Adrenal gland (tissue), 5 donors: Measurements from ENCODE around the gene RNF222.

Experiments used
- CTCF ChIP-seq, 6 experiments: fragments of 450-650 bp in 4 of 6; fragments of 200-600 bp in 2 of 6; sonication (generic) in 1 of 6; IDR thresholded peaks; 1 replicate in 5 of 6; 2 replicates in 1 of 6; pipeline versions ENCODE4 v1.5.1 to v1.8.0; 2016 to 2021; ENCODE audit warnings: antibody characterized with exemption in 6 of 6, mild to moderate bottlenecking in 2 of 6, moderate library complexity in 1 of 6
- POLR2A ChIP-seq, 2 donors: fragments of 450-650 bp; IDR thresholded peaks; one replicate each; pipeline ENCODE4 v1.6.1; 2017; ENCODE audit warnings: antibody characterized with exemption in 2 of 2, mild to moderate bottlenecking in 2 of 2, moderate library complexity in 1 of 2
- donor health status: DM: no; HTN: no; CAD: no.

GRCh38 chr17:8436169-8436843, 38.7 kb upstream of the RNF222 start:
- peak in 2 of 6 experiments; percentile 25 to 28 for TF ChIP-seq CTCF (IDR thresholded peaks at IDR 0.05)
- TF ChIP-seq POLR2A (IDR thresholded peaks at IDR 0.05) = no peak
